GM23338 (cell line): ENCODE measurements around the gene EPHA7. TPM values are rescaled to one million over a fixed set of nuclear protein-coding genes. Genes with fewer than 3 reads are reported as not detected.

ENCODE experiments used
- ATAC-seq: fragments of 200-7000 bp; cut with Tn5 transposase; 3 replicates; pipeline ENCODE4 v1.9.1; 2020
- DNase-seq: peaks from one replicate; pipeline ENCODE4 v3.0.0-alpha.2; 2015; ENCODE audit warnings: low spot score
- H2AFZ ChIP-seq: fragments of 200-600 bp; sonication (generic); 2 replicates; pipeline ENCODE4 v1.8.0; 2016; ENCODE audit warnings: antibody characterized with exemption, mild to moderate bottlenecking, moderate library complexity
- H3F3A ChIP-seq: fragments of 200-600 bp; sonication (generic); replicated peaks from 2 replicates; pipeline ENCODE4 v1.8.0; 2017; ENCODE audit warnings: antibody characterized with exemption, mixed run types, low read depth
- H3K27ac ChIP-seq: fragments of 200-600 bp; sonication (generic); 2 replicates; pipeline ENCODE4 v1.6.1; 2016; ENCODE audit warnings: low read depth
- H3K27me3 ChIP-seq: fragments of 200-600 bp; sonication (generic); 2 replicates; pipeline ENCODE4 v1.8.0; 2016; ENCODE audit warnings: mild to moderate bottlenecking, mixed run types, moderate library complexity; ENCODE audit not compliant: insufficient read depth
- H3K36me3 ChIP-seq: fragments of 200-600 bp; sonication (generic); 2 replicates; pipeline ENCODE4 v1.8.0; 2016; ENCODE audit warnings: mild to moderate bottlenecking; ENCODE audit not compliant: insufficient read depth
- H3K4me1 ChIP-seq: fragments of 200-600 bp; sonication (generic); 2 replicates; pipeline ENCODE4 v1.8.0; 2016; ENCODE audit warnings: mild to moderate bottlenecking, moderate library complexity; ENCODE audit not compliant: insufficient read depth
- H3K4me2 ChIP-seq: fragments of 200-600 bp; sonication (generic); 2 replicates; pipeline ENCODE4 v1.7.1; 2017; ENCODE audit warnings: mixed run types
- H3K4me3 ChIP-seq: fragments of 200-600 bp; sonication (generic); 2 replicates; pipeline ENCODE4 v1.6.1; 2016; ENCODE audit warnings: mixed run types
- H3K79me2 ChIP-seq: fragments of 200-600 bp; sonication (generic); replicated peaks from 2 replicates; pipeline ENCODE4 v1.8.0; 2017; ENCODE audit warnings: mild to moderate bottlenecking; ENCODE audit not compliant: insufficient read depth
- H3K9me2 ChIP-seq: fragments of 200-600 bp; sonication (generic); 2 replicates; pipeline ENCODE4 v1.8.0; 2017; ENCODE audit not compliant: insufficient read depth
- H4K20me1 ChIP-seq: fragments of 200-600 bp; sonication (generic); replicated peaks from 2 replicates; pipeline ENCODE4 v1.8.0; 2017; ENCODE audit warnings: mild to moderate bottlenecking; ENCODE audit not compliant: insufficient read depth
- H3K27ac Mint-ChIP-seq: 2 replicates; pipeline ENCODE4 v1.8.0; 2020; ENCODE audit warnings: inconsistent platforms, mild to moderate bottlenecking, moderate library complexity, mixed read lengths
- H3K27me3 Mint-ChIP-seq: 3 replicates; pipeline ENCODE4 v1.8.0; 2022; ENCODE audit warnings: low read depth, mild to moderate bottlenecking, moderate library complexity, mixed read lengths, inconsistent platforms; ENCODE audit not compliant: insufficient read depth, poor library complexity
- H3K36me3 Mint-ChIP-seq: 3 replicates; pipeline ENCODE4 v1.8.0; 2021; ENCODE audit warnings: low read depth, mild to moderate bottlenecking, inconsistent platforms, moderate library complexity, mixed read lengths
- H3K4me1 Mint-ChIP-seq: 3 replicates; pipeline ENCODE4 v1.8.0; 2020; ENCODE audit warnings: mild to moderate bottlenecking, inconsistent platforms, mixed read lengths
- H3K4me3 Mint-ChIP-seq: 3 replicates; pipeline ENCODE4 v1.8.0; 2021; ENCODE audit warnings: moderate library complexity, mild to moderate bottlenecking, inconsistent platforms, mixed read lengths
- H3K9me3 Mint-ChIP-seq: 3 replicates; pipeline ENCODE4 v1.8.0; 2020; ENCODE audit warnings: moderate library complexity, mild to moderate bottlenecking, inconsistent platforms, mixed read lengths
- ETS1 ChIP-seq: IDR thresholded peaks from 2 replicates; pipeline ENCODE4 v1.6.1; 2016; ENCODE audit warnings: antibody characterized with exemption
- EZH2phosphoT487 ChIP-seq: fragments of 200-600 bp; sonication (generic); IDR thresholded peaks from one replicate; pipeline ENCODE4 v1.8.1; 2018; ENCODE audit warnings: antibody characterized with exemption; ENCODE audit not compliant: unreplicated experiment
- POLR2AphosphoS5 ChIP-seq: IDR thresholded peaks from 2 replicates; pipeline ENCODE4 v1.6.1; 2016; ENCODE audit warnings: antibody characterized with exemption, low read depth
- REST ChIP-seq: IDR thresholded peaks from one replicate; pipeline ENCODE4 v1.6.1; 2018; ENCODE audit warnings: antibody characterized with exemption; ENCODE audit not compliant: unreplicated experiment
- ZNF114 ChIP-seq: fragments of 250-450 bp; sonication (Bioruptor Pico); IDR thresholded peaks from 2 replicates; pipeline ENCODE4 v1.5.0; 2020; ENCODE audit warnings: mild to moderate bottlenecking, moderate library complexity
- ZNF462 ChIP-seq: fragments of 250-450 bp; sonication (Bioruptor Pico); IDR thresholded peaks from 2 replicates; pipeline ENCODE4 v1.5.0; 2020; ENCODE audit warnings: mild to moderate bottlenecking, moderate library complexity
- polyA plus RNA-seq: library from polyadenylated mRNA; unstranded; fragments of >200 nt; fragmentation: Nextera tagmentation; extraction: Ambion mirVana; gene quantifications from 2 replicates; pipeline ENCODE4 v1.2.1, GENCODE V29; 2016
- total RNA-seq: library from RNA; depleted of rRNA; stranded (reverse); fragments of >200 nt; shearing (Covaris generic); gene quantifications from 2 replicates; pipeline ENCODE4 v1.2.3, GENCODE V29; 2014

Gene EPHA7
- total and polyA plus RNA-seq, 2 experiments from 2014 or later = 3.3 to 7.3 TPM

- Histone ChIP-seq H3K79me2 (no peaks in the 10 kb centered on the region), H4K20me1 (no peaks in the 10 kb centered on the region), H3K4me1 (no peaks in the 10 kb centered on the region), H2AFZ (no peak overlapping the region), H3K36me3 (no peaks in the 10 kb centered on the region), H3K27me3 (no peaks in the 10 kb centered on the region), H3K9me2 (no peaks in the 10 kb centered on the region), H3K27ac (no peak overlapping the region), H3K4me3 (no peak overlapping the region), H3F3A (no peaks in the 10 kb centered on the region), H3K4me2 (no peak overlapping the region)
- Mint-ChIP-seq H3K9me3 (no peaks in the 10 kb centered on the region; the same call in 2 of the 3 replicates), H3K4me1 (no peaks in the 10 kb centered on the region), H3K4me3 (no peak overlapping the region), H3K36me3 (no peaks in the 10 kb centered on the region; the same call in 2 of the 3 replicates), H3K27ac (no peak overlapping the region), H3K27me3 (no peaks in the 10 kb centered on the region)
- DNase-seq (no peak), ATAC-seq (no peak)
- TF ChIP-seq EZH2phosphoT487 = no peak
- no peak for TF ChIP-seq POLR2AphosphoS5
- no peak for TF ChIP-seq ETS1
- no peak for TF ChIP-seq ZNF462
- no peak for TF ChIP-seq REST
- no peak for TF ChIP-seq ZNF114 (CRISPR knock-in tag)
Observed at GRCh38 chr6:93437491-93437890, 18.1 kb upstream of the EPHA7 start.
